GM23248 (cell line): ENCODE measurements around the gene TULP4.

Experiments
- EZH2 ChIP-seq: fragments of 200-600 bp; sonication (generic); IDR thresholded peaks from 2 replicates; pipeline ENCODE4 v1.6.1; 2018; ENCODE audit warnings: antibody characterized with exemption, mild to moderate bottlenecking; ENCODE audit not compliant: insufficient read depth, poor library complexity, severe bottlenecking
- EZH2phosphoT487 ChIP-seq: fragments of 200-600 bp; sonication (generic); IDR thresholded peaks from 2 replicates; pipeline ENCODE4 v1.6.1; 2018; ENCODE audit warnings: antibody characterized with exemption, moderate library complexity, mild to moderate bottlenecking, low read depth; ENCODE audit not compliant: insufficient read depth

- TF ChIP-seq EZH2: no peak
- no peak for TF ChIP-seq EZH2phosphoT487
Observed at GRCh38 chr6:158264180-158264579, 48.1 kb upstream of the TULP4 start.
